HEK293 (cell line): ENCODE measurements around the gene GART.

Source experiments
- FEZF1 ChIP-seq: fragments of 450-650 bp; formaldehyde crosslinking; IDR thresholded peaks from 2 replicates; pipeline ENCODE4 v1.5.1; 2016; ENCODE audit warnings: missing biosample characterization, missing genetic modification characterization
- HIC1 ChIP-seq: fragments of 450-650 bp; formaldehyde crosslinking; IDR thresholded peaks from 2 replicates; pipeline ENCODE4 v1.5.1; 2016; ENCODE audit warnings: missing biosample characterization, missing genetic modification characterization
- IKZF3 ChIP-seq: fragments of 450-650 bp; IDR thresholded peaks from 2 replicates; pipeline ENCODE4 v1.5.0; 2018; ENCODE audit warnings: missing biosample characterization, mild to moderate bottlenecking, missing genetic modification characterization, moderate library complexity
- MEIS1 ChIP-seq: sonication (generic); formaldehyde crosslinking; IDR thresholded peaks from 2 replicates; pipeline ENCODE4 v1.8.1; 2022; ENCODE audit warnings: missing genetic modification reagents, mild to moderate bottlenecking, borderline replicate concordance
- MYNN ChIP-seq: fragments of 450-650 bp; formaldehyde crosslinking; IDR thresholded peaks from 2 replicates; pipeline ENCODE4 v1.5.1; 2016; ENCODE audit warnings: missing biosample characterization, missing genetic modification characterization, borderline replicate concordance
- OSR2 ChIP-seq: fragments of 450-650 bp; formaldehyde crosslinking; IDR thresholded peaks from 2 replicates; pipeline ENCODE4 v1.5.1; 2016; ENCODE audit warnings: missing biosample characterization, missing genetic modification characterization
- REST ChIP-seq: fragments of 450-650 bp; formaldehyde crosslinking; IDR thresholded peaks from 2 replicates; pipeline ENCODE4 v1.5.1; 2016; ENCODE audit warnings: missing biosample characterization, missing genetic modification characterization
- SCRT1 ChIP-seq: fragments of 450-650 bp; formaldehyde crosslinking; IDR thresholded peaks from 2 replicates; pipeline ENCODE4 v1.5.1; 2016; ENCODE audit warnings: missing biosample characterization, missing genetic modification characterization, borderline replicate concordance
- SETDB1 ChIP-seq: IDR thresholded peaks from one replicate; pipeline ENCODE4 v1.6.1; 2017; ENCODE audit warnings: mild to moderate bottlenecking, low read length, moderate library complexity, mixed read lengths; ENCODE audit not compliant: insufficient read length
- ZBTB20 ChIP-seq: fragments of 450-650 bp; formaldehyde crosslinking; IDR thresholded peaks from 2 replicates; pipeline ENCODE4 v1.5.1; 2016; ENCODE audit warnings: missing biosample characterization, missing genetic modification characterization
- ZBTB49 ChIP-seq: fragments of 450-650 bp; formaldehyde crosslinking; IDR thresholded peaks from 2 replicates; pipeline ENCODE4 v1.5.1; 2016; ENCODE audit warnings: missing biosample characterization, missing genetic modification characterization, low read depth
- ZNF133 ChIP-seq: fragments of 450-650 bp; formaldehyde crosslinking; IDR thresholded peaks from 2 replicates; pipeline ENCODE4 v1.5.1; 2016; ENCODE audit warnings: missing biosample characterization, missing genetic modification characterization
- ZNF18 ChIP-seq: fragments of 450-650 bp; formaldehyde crosslinking; IDR thresholded peaks from 2 replicates; pipeline ENCODE4 v1.5.1; 2016; ENCODE audit warnings: missing biosample characterization, missing genetic modification characterization
- ZNF274 ChIP-seq, 2 experiments: fragments of 200-500 bp in 1 of 2; fragments of 450-650 bp in 1 of 2; sonication (Bioruptor generic) in 1 of 2; formaldehyde crosslinking in 1 of 2; IDR thresholded peaks; 2 replicates each; pipeline versions ENCODE4 v1.5.1 to v1.6.1; 2014 to 2016; ENCODE audit warnings: borderline replicate concordance in 1 of 2, inconsistent platforms in 1 of 2, low read length in 1 of 2, missing biosample characterization in 1 of 2, missing genetic modification characterization in 1 of 2
- ZNF362 ChIP-seq: fragments of 450-650 bp; formaldehyde crosslinking; IDR thresholded peaks from 2 replicates; pipeline ENCODE4 v1.5.1; 2016; ENCODE audit warnings: missing biosample characterization, missing genetic modification characterization
- ZNF37A ChIP-seq: fragments of 450-650 bp; IDR thresholded peaks from 2 replicates; pipeline ENCODE4 v1.5.1; 2018; ENCODE audit warnings: missing biosample characterization, missing genetic modification characterization
- ZNF510 ChIP-seq: fragments of 450-650 bp; formaldehyde crosslinking; IDR thresholded peaks from 2 replicates; pipeline ENCODE4 v1.5.1; 2018; ENCODE audit warnings: mild to moderate bottlenecking, missing genetic modification characterization, missing biosample characterization; ENCODE audit not compliant: insufficient replicate concordance
- ZNF561 ChIP-seq: fragments of 450-650 bp; IDR thresholded peaks from 2 replicates; pipeline ENCODE4 v1.5.1; 2018; ENCODE audit warnings: missing biosample characterization, missing genetic modification characterization, borderline replicate concordance
- ZNF837 ChIP-seq: fragments of 450-650 bp; formaldehyde crosslinking; IDR thresholded peaks from 2 replicates; pipeline ENCODE4 v1.5.1; 2016; ENCODE audit warnings: missing biosample characterization, missing genetic modification characterization
- TF ChIP-seq, protein P1 (sequence below): IDR thresholded peaks from 2 replicates; pipeline ENCODE4 v1.6.1; 2011; ENCODE audit warnings: mild to moderate bottlenecking, low read depth, low read length, borderline replicate concordance
- TF ChIP-seq, protein P2 (sequence below): fragments of 450-650 bp; formaldehyde crosslinking; IDR thresholded peaks from 2 replicates; pipeline ENCODE4 v1.5.1; 2016; ENCODE audit warnings: missing biosample characterization, missing genetic modification characterization
- TF ChIP-seq, protein P3 (sequence below): fragments of 450-650 bp; formaldehyde crosslinking; IDR thresholded peaks from 2 replicates; pipeline ENCODE4 v1.5.1; 2016; ENCODE audit warnings: missing biosample characterization, missing genetic modification characterization

GART gene

GRCh38 chr21:33588485-33589335 is 46.8 kb upstream of the GART start, which contains the start of gene DONSON (continued):
- TF ChIP-seq HIC1 (tag by site-specific recombination) (no peak), SETDB1 (no peak), FEZF1 (tag by site-specific recombination) (no peak), IKZF3 (tag by site-specific recombination) (peak; percentile 77), SCRT1 (tag by site-specific recombination) (no peak), ZNF133 (tag by site-specific recombination) (no peak), ZNF510 (tag by site-specific recombination) (no peak), ZNF362 (tag by site-specific recombination) (no peak), ZNF837 (tag by site-specific recombination) (no peak), ZBTB49 (tag by site-specific recombination) (no peak), ZNF18 (tag by site-specific recombination) (no peak), ZBTB20 (peak; percentile 79), ZNF274 (IDR thresholded peaks at IDR 0.05; ENCODE audit: low read length) (no peak), ZNF274 (tag by site-specific recombination; IDR thresholded peaks at IDR 0.05; ENCODE audit: borderline replicate concordance) (no peak), OSR2 (tag by site-specific recombination) (peak; percentile 81), MYNN (tag by site-specific recombination) (no peak), REST (tag by site-specific recombination) (0 out of 2 replicates have a peak, but pooled peaks have one; percentile 35), MEIS1 (CRISPR knock-in tag) (no peak), ZNF37A (tag by site-specific recombination) (no peak), ZNF561 (tag by site-specific recombination) (peak; percentile 45; the same call in 1 of the 2 replicates)
- TF ChIP-seq, protein P1, sequence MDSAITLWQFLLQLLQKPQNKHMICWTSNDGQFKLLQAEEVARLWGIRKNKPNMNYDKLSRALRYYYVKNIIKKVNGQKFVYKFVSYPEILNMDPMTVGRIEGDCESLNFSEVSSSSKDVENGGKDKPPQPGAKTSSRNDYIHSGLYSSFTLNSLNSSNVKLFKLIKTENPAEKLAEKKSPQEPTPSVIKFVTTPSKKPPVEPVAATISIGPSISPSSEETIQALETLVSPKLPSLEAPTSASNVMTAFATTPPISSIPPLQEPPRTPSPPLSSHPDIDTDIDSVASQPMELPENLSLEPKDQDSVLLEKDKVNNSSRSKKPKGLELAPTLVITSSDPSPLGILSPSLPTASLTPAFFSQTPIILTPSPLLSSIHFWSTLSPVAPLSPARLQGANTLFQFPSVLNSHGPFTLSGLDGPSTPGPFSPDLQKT = no peak
- TF ChIP-seq, protein P2, sequence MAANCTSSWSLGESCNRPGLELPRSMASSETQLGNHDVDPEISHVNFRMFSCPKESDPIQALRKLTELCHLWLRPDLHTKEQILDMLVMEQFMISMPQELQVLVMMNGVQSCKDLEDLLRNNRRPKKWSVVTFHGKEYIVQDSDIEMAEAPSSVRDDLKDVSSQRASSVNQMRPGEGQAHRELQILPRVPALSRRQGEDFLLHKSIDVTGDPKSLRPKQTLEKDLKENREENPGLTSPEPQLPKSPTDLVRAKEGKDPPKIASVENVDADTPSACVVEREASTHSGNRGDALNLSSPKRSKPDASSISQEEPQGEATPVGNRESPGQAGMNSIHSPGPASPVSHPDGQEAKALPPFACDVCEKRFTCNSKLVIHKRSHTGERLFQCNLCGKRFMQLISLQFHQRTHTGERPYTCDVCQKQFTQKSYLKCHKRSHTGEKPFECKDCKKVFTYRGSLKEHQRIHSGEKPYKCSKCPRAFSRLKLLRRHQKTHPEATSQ (tag by site-specific recombination) = peak; percentile 34; the same call in 1 of the 2 replicates
- TF ChIP-seq, protein P3, sequence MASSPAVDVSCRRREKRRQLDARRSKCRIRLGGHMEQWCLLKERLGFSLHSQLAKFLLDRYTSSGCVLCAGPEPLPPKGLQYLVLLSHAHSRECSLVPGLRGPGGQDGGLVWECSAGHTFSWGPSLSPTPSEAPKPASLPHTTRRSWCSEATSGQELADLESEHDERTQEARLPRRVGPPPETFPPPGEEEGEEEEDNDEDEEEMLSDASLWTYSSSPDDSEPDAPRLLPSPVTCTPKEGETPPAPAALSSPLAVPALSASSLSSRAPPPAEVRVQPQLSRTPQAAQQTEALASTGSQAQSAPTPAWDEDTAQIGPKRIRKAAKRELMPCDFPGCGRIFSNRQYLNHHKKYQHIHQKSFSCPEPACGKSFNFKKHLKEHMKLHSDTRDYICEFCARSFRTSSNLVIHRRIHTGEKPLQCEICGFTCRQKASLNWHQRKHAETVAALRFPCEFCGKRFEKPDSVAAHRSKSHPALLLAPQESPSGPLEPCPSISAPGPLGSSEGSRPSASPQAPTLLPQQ (tag by site-specific recombination) = no peak
